RWPE1 (cell line): Measurements from ENCODE around the gene FUT2.

Source experiments
- CTCF ChIA-PET: fragments of 350-600 bp; sonication (Branson Sonifier 250); formaldehyde crosslinking; extraction: SDS; loops from one replicate; lab custom pipeline; 2021; lab: Yijun Ruan, JAX
- POLR2A ChIA-PET: fragments of 400-600 bp; formaldehyde crosslinking; extraction: SDS; loops from one replicate; lab custom pipeline; 2020; ENCODE audit warnings: antibody characterized with exemption; ENCODE audit not compliant: low non-redundant PET; lab: Yijun Ruan, JAX
- DNase-seq: peaks from one replicate; pipeline ENCODE4 v3.0.0; 2012; ENCODE audit warnings: low spot score
- H3K27ac ChIP-seq: fragments of 450-650 bp; 2 replicates; pipeline ENCODE4 v1.5.1; 2017
- TF ChIP-seq, protein P1 (sequence below): fragments of 450-650 bp; conservative IDR thresholded peaks from 2 replicates; pipeline ENCODE4 v1.5.1; 2017; ENCODE audit warnings: low read depth, mild to moderate bottlenecking

FUT2 gene

GRCh38 chr19:48695743-48696352, at the start of gene FUT2:
Gene FUT2 (plus strand): TSS chr19:48695971. CDS start chr19:48702957, 6,986 bp downstream.
- ChIA-PET CTCF (no interaction called here), POLR2A (interaction anchor here (0.5 kb wide), 1 partner anchor 21 kb away, joined by 4 read pairs; no protein-coding TSS in a partner anchor)
- TF ChIP-seq, protein P1, sequence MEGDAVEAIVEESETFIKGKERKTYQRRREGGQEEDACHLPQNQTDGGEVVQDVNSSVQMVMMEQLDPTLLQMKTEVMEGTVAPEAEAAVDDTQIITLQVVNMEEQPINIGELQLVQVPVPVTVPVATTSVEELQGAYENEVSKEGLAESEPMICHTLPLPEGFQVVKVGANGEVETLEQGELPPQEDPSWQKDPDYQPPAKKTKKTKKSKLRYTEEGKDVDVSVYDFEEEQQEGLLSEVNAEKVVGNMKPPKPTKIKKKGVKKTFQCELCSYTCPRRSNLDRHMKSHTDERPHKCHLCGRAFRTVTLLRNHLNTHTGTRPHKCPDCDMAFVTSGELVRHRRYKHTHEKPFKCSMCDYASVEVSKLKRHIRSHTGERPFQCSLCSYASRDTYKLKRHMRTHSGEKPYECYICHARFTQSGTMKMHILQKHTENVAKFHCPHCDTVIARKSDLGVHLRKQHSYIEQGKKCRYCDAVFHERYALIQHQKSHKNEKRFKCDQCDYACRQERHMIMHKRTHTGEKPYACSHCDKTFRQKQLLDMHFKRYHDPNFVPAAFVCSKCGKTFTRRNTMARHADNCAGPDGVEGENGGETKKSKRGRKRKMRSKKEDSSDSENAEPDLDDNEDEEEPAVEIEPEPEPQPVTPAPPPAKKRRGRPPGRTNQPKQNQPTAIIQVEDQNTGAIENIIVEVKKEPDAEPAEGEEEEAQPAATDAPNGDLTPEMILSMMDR, result no peak
- no peak for DNase-seq
- H3K27ac ChIP-seq, result peak within 1 kb of the TSS; percentile 18

- H3K27ac ChIP-seq, result peak within 1 kb of the TSS; percentile 83
- ChIA-PET CTCF (interaction anchor here (0.6 to 1.4 kb wide), 7 partner anchors 24 to 207 kb away, joined by 3 to 8 read pairs (median 4); partner anchors contain the start of gene HSD17B14), POLR2A (interaction anchor here (0.7 kb wide), 1 partner anchor 74 kb away, joined by 3 read pairs; no protein-coding TSS in a partner anchor)
Observed at GRCh38 chr19:48646001-48646721, 49.6 kb upstream of the FUT2 start, which contains the start of gene CA11. Gene CA11 (minus strand): TSS chr19:48646187. CDS start chr19:48645632, 555 bp downstream.

DNA sequence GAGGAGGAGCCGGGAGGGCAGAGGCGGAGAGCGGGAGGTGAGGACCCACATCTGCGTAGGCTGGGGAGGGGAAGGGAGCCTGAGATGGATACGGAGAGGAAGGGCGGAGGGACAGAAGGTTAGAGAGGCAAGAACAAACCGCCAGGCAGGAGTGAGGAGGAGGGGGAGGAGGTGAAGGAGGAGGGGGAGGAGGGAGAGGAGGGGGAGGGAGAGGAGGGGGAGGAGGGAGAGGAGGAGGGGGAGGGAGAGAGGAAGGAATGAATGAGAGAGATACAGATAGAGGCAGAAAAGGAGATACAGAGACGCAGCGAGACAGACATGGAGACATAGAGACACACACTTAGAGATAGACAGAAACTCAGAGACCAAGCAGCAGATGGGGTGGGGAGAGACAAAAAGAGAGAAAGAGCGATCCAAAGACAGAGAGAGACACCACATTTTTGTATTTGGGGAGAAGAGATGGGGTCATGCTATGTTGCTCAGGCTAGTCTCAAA, 49.0 kb upstream of the FUT2 start:
- TF ChIP-seq, protein P1, result no peak; the same call in 1 of the 2 replicates
- DNase-seq, result no peak
- H3K27ac ChIP-seq, result peak overlapping the region; percentile 83
- ChIA-PET POLR2A (no interaction called here), CTCF (interaction anchor here (0.7 kb wide), 1 partner anchor 189 kb away, joined by 3 read pairs; the partner anchor contains the start of gene HSD17B14)

More at GRCh38 chr19:48646001-48646721, 49.6 kb upstream of the FUT2 start, which contains the start of gene CA11:
- peak; percentile 88 for DNase-seq
- TF ChIP-seq, protein P1, result peak; percentile 88

DNA sequence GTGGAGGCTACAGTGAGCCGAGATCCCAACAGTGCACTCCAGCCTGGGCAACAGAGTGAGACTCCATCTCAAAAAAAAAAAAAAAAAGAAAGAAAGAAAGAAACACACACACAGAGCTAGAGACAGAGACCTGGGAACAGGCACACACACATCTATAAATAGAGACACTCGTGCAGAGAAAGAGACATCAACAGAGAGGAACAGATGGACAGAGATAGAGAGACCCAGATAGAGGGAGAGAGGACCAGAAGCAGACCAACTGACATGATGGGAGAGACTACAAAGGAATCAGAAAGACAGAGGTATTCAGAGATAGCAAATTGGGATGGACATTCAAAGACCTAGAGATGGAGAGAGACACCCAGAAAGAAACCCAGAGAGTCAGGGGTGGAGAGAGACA, 47.6 kb upstream of the FUT2 start:
- peak overlapping the region; percentile 83 for H3K27ac ChIP-seq
- TF ChIP-seq, protein P1, result no peak
- no peak for DNase-seq
- POLR2A ChIA-PET, result no interaction called here
- CTCF ChIA-PET, result no interaction called here

GRCh38 chr19:48650974-48651682, 44.6 kb upstream of the FUT2 start:
- no peak for DNase-seq
- TF ChIP-seq, protein P1, result no peak
- peak overlapping the region; percentile 15 for H3K27ac ChIP-seq
- ChIA-PET POLR2A (no interaction called here), CTCF (interaction anchor here (0.6 to 0.7 kb wide), 2 partner anchors 13 to 194 kb away, joined by 3 read pairs; no protein-coding TSS in a partner anchor)

DNA sequence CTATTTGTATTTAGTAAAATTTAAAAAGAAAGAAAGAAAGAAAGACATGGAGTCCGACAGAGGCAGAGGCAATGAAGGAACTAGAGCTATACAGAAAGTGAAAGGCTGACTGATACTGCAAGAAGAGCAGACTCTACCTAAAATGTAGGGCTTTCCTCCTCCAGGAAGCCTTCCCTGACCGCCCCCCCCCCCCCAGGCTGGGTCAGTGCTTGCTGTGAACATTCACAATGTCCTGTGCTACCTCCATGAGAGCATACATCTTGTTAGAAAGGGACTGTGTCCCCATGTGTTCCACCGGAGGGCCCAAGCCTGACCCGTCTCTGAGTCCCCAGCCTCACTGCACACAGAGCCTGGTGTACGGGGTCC, 44.1 kb upstream of the FUT2 start:
- DNase-seq, result no peak
- TF ChIP-seq, protein P1, result no peak
- peak overlapping the region; percentile 15 for H3K27ac ChIP-seq
- ChIA-PET POLR2A (no interaction called here), CTCF (interaction anchor here (0.7 kb wide), 1 partner anchor 194 kb away, joined by 3 read pairs; no protein-coding TSS in a partner anchor)
